MM.1S (cell line): ENCODE measurements around the gene PUM1.
"Not testable (repeated sequence)": the region's sequence is repeated elsewhere in the genome, so short reads cannot be mapped to it uniquely, and the experiment has no call there.

Experiments
- DNase-seq: peaks from one replicate; pipeline ENCODE4 v3.0.0-alpha.2; 2015
- H2AFZ ChIP-seq: fragments of 300-600 bp; sonication (generic); 2 replicates; pipeline ENCODE4 v1.6.0; 2016; ENCODE audit warnings: antibody characterized with exemption, low read length
- H3F3A ChIP-seq: fragments of 300-600 bp; sonication (generic); 2 replicates; pipeline ENCODE4 v1.6.1; 2016; ENCODE audit warnings: mild to moderate bottlenecking, antibody characterized with exemption, low read length, moderate library complexity, mixed read lengths; ENCODE audit not compliant: insufficient read depth
- H3K27ac ChIP-seq: fragments of 300-600 bp; sonication (generic); 2 replicates; pipeline ENCODE4 v1.5.1; 2016; ENCODE audit warnings: mild to moderate bottlenecking, low read length
- H3K27me3 ChIP-seq: fragments of 300-600 bp; sonication (generic); replicated peaks from 2 replicates; pipeline ENCODE4 v1.6.0; 2016; ENCODE audit warnings: low read length; ENCODE audit not compliant: insufficient read depth
- H3K36me3 ChIP-seq: fragments of 300-600 bp; sonication (generic); replicated peaks from 2 replicates; pipeline ENCODE4 v1.6.1; 2016; ENCODE audit warnings: mild to moderate bottlenecking, low read length, mixed read lengths; ENCODE audit not compliant: insufficient read depth
- H3K4me1 ChIP-seq: fragments of 300-600 bp; sonication (generic); 2 replicates; pipeline ENCODE4 v1.6.1; 2016; ENCODE audit warnings: low read length, mixed read lengths
- H3K4me2 ChIP-seq: fragments of 300-600 bp; sonication (generic); 2 replicates; pipeline ENCODE4 v1.6.0; 2016; ENCODE audit warnings: low read depth, low read length
- H3K4me3 ChIP-seq: fragments of 300-600 bp; sonication (generic); 2 replicates; pipeline ENCODE4 v1.5.1; 2016; ENCODE audit warnings: low read length, mixed read lengths
- H3K79me2 ChIP-seq: fragments of 300-600 bp; sonication (generic); 2 replicates; pipeline ENCODE4 v1.6.1; 2016; ENCODE audit warnings: mixed run types, low read length, mixed read lengths
- H3K9ac ChIP-seq: fragments of 300-600 bp; sonication (generic); 2 replicates; pipeline ENCODE4 v1.6.1; 2016; ENCODE audit warnings: low read length, mixed read lengths
- H3K9me2 ChIP-seq: fragments of 300-600 bp; sonication (generic); replicated peaks from 2 replicates; pipeline ENCODE4 v1.6.1; 2016; ENCODE audit warnings: mild to moderate bottlenecking, low read length, mixed read lengths; ENCODE audit not compliant: insufficient read depth
- H3K9me3 ChIP-seq: fragments of 300-600 bp; sonication (generic); replicated peaks from 2 replicates; pipeline ENCODE4 v1.6.1; 2016; ENCODE audit warnings: mild to moderate bottlenecking, low read length, mixed read lengths; ENCODE audit not compliant: insufficient read depth
- H4K20me1 ChIP-seq: fragments of 300-600 bp; sonication (generic); 2 replicates; pipeline ENCODE4 v1.6.1; 2016; ENCODE audit warnings: mild to moderate bottlenecking, low read length, moderate library complexity, mixed read lengths; ENCODE audit not compliant: insufficient read depth
- EZH2 ChIP-seq: fragments of 300-600 bp; sonication (generic); optimal IDR thresholded peaks from 2 replicates; pipeline ENCODE3; 2017; ENCODE audit warnings: low read depth, mild to moderate bottlenecking, antibody characterized with exemption, low read length, mixed read lengths
- EZH2phosphoT487 ChIP-seq: fragments of 300-600 bp; sonication (generic); IDR thresholded peaks from 2 replicates; pipeline ENCODE4 v1.6.1; 2018; ENCODE audit warnings: antibody characterized with exemption, low read length
- TF ChIP-seq, protein P1 (sequence below): fragments of 300-600 bp; sonication (generic); IDR thresholded peaks from 2 replicates; pipeline ENCODE4 v1.5.1; 2016; ENCODE audit warnings: antibody characterized with exemption, low read length, mixed read lengths

PUM1 gene

DNA sequence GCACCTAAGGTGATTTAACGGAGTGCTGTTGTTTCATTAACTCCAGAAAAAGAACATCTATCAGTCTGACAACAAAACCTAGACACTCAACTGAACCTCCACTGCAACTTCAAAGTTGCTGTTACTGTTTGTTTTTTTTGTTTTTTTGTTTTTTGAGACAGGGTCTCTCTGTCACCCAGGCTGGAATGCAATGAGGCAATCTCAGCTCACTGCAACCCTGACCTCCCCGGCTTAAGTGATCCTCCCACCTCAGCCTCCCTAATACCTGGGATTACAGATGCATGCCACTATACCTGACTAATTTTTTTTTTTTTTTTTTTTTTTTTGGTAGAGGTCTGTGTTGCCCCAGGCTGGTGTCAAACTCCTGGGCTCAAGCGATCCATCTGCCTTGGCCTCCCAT lies 90.3 kb downstream of the PUM1 start:
- H3K27ac ChIP-seq = no peak overlapping the region
- peaks cover 13% of the 10 kb centered on the region; the same call in 1 of the 2 replicates for H3K36me3 ChIP-seq

GRCh38 chr1:30974536-30974935 lies 91.0 kb downstream of the PUM1 start:
- H3K9ac ChIP-seq = no peak overlapping the region

More for the DNA sequence above, 90.3 kb downstream of the PUM1 start:
- Histone ChIP-seq H3K79me2 (peaks cover 77% of the 10 kb centered on the region), H3K9me3 (no peaks in the 10 kb centered on the region), H3F3A (0 out of 2 replicates have a peak, but pooled peaks cover 4% of the 10 kb centered on the region), H3K9ac (no peak overlapping the region), H3K4me3 (no peak overlapping the region), H3K27me3 (no peaks in the 10 kb centered on the region), H3K4me1 (peaks cover 6% of the 10 kb centered on the region), H4K20me1 (peaks cover 6% of the 10 kb centered on the region; the same call in 1 of the 2 replicates), H2AFZ (no peak overlapping the region), H3K9me2 (no peaks in the 10 kb centered on the region), H3K4me2 (no peak overlapping the region)
- no peak for TF ChIP-seq EZH2phosphoT487
- TF ChIP-seq, protein P1, sequence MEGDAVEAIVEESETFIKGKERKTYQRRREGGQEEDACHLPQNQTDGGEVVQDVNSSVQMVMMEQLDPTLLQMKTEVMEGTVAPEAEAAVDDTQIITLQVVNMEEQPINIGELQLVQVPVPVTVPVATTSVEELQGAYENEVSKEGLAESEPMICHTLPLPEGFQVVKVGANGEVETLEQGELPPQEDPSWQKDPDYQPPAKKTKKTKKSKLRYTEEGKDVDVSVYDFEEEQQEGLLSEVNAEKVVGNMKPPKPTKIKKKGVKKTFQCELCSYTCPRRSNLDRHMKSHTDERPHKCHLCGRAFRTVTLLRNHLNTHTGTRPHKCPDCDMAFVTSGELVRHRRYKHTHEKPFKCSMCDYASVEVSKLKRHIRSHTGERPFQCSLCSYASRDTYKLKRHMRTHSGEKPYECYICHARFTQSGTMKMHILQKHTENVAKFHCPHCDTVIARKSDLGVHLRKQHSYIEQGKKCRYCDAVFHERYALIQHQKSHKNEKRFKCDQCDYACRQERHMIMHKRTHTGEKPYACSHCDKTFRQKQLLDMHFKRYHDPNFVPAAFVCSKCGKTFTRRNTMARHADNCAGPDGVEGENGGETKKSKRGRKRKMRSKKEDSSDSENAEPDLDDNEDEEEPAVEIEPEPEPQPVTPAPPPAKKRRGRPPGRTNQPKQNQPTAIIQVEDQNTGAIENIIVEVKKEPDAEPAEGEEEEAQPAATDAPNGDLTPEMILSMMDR = no peak
- TF ChIP-seq EZH2 = no peak
- no peak for DNase-seq

DNA sequence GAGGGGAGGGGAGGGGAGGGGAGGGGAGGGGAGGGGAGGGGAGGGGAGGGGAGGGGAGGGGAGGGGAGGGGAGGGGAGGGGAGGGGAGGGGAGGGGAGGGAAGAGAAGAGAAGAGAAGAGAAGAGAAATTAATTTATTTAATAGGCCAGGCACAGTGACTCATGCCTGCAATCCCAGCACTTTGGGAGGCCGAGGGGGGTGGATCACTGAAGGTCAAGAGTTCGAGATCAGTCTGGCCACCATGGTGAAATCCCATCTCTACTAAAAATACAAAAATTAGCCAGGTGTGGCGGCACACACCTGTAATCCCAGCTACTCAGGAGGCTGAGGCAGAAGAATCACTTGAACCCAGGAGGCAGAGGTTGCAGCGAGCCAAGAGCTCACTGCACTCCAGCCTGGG lies 93.2 kb downstream of the PUM1 start:
- H4K20me1 ChIP-seq = not testable (repeated sequence)

More at GRCh38 chr1:30974536-30974935, 91.0 kb downstream of the PUM1 start:
- peaks cover 10% of the 10 kb centered on the region; the same call in 1 of the 2 replicates for H4K20me1 ChIP-seq
- DNase-seq = no peak
- no peak overlapping the region for H2AFZ ChIP-seq
- TF ChIP-seq EZH2 = no peak
- TF ChIP-seq, protein P1 = no peak
- TF ChIP-seq EZH2phosphoT487 = no peak
- H3K4me2 ChIP-seq = no peak overlapping the region
- no peaks in the 10 kb centered on the region for H3K9me2 ChIP-seq
- H3K9me3 ChIP-seq = no peaks in the 10 kb centered on the region
- peaks cover 78% of the 10 kb centered on the region for H3K79me2 ChIP-seq
- H3K36me3 ChIP-seq = peaks cover 8% of the 10 kb centered on the region; the same call in 1 of the 2 replicates
- H3F3A ChIP-seq = 0 out of 2 replicates have a peak, but pooled peaks cover 9% of the 10 kb centered on the region
- no peak overlapping the region for H3K4me3 ChIP-seq
- H3K27ac ChIP-seq = no peak overlapping the region
- no peaks in the 10 kb centered on the region for H3K27me3 ChIP-seq
- peaks cover 12% of the 10 kb centered on the region for H3K4me1 ChIP-seq

GRCh38 chr1:30971496-30971895 lies 94.0 kb downstream of the PUM1 start:
- peaks cover 76% of the 10 kb centered on the region for H3K79me2 ChIP-seq
- H3K4me3 ChIP-seq = no peak overlapping the region
- no peak overlapping the region for H3K4me2 ChIP-seq
- TF ChIP-seq EZH2phosphoT487 (no peak), EZH2 (no peak)
- TF ChIP-seq, protein P1 = no peak
- H3K27ac ChIP-seq = no peak overlapping the region
- peaks cover 11% of the 10 kb centered on the region for H3K36me3 ChIP-seq
- peaks cover 10% of the 10 kb centered on the region; the same call in 1 of the 2 replicates for H4K20me1 ChIP-seq
- no peaks in the 10 kb centered on the region for H3K9me3 ChIP-seq
- no peak overlapping the region for H2AFZ ChIP-seq
- peaks cover 12% of the 10 kb centered on the region for H3K4me1 ChIP-seq
- no peak overlapping the region for H3K9ac ChIP-seq
- DNase-seq = no peak
- no peaks in the 10 kb centered on the region for H3K9me2 ChIP-seq
- H3F3A ChIP-seq = 0 out of 2 replicates have a peak, but pooled peaks cover 9% of the 10 kb centered on the region
- H3K27me3 ChIP-seq = no peaks in the 10 kb centered on the region

More for the DNA sequence above, 93.2 kb downstream of the PUM1 start:
- not testable (repeated sequence) for H2AFZ ChIP-seq, H3K27ac ChIP-seq, H3K9me2 ChIP-seq, H3K27me3 ChIP-seq, H3K9me3 ChIP-seq, H3K9ac ChIP-seq, DNase-seq, H3K4me2 ChIP-seq, H3K4me3 ChIP-seq, H3F3A ChIP-seq
- peaks cover 11% of the 10 kb centered on the region for H3K36me3 ChIP-seq
- H3K4me1 ChIP-seq = peaks cover 12% of the 10 kb centered on the region
- peaks cover 78% of the 10 kb centered on the region for H3K79me2 ChIP-seq
